ENCODE measurements around the gene AFP.

Gene AFP

DNA sequence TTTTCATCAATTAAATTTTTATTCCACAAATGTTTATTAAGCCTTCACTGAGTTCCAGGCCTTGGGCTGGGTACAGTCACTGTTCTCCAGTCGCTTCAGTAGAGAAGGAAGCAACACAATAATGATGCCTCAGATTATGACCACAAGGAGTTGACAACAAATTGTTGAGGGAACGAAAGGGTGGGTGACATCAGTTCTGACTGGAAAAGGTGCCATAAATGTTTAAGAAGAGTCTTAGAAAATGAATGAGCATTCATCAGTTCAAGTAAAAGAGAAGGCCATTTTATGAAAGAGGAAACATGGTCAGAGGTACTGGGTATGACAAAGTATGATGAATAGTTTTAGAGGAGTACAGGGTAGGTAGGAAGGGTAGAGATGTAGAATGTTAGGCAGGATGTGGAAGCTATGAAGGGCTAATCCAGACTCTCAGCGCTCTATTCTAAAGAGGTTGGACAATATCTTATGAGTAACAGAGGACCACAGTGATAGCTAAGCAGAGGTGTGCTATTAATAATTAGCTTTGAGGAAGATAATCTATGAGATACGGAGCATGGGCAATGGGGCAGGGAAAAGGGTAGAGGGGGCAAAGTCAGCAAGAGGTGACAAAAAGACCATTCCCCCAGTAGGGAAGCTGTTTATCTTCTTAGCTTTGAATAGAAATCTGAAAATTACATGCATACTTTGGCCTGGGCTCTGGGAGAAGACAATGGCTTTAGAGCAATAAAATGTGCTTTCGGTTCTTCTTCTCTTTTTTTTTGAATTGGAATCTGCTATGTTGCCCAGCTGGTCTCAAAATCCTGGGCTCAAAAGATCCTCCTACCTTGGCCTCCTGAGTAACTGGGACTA is 20.4 kb downstream of the AFP start:
- TF ChIP-seq, protein P1, sequence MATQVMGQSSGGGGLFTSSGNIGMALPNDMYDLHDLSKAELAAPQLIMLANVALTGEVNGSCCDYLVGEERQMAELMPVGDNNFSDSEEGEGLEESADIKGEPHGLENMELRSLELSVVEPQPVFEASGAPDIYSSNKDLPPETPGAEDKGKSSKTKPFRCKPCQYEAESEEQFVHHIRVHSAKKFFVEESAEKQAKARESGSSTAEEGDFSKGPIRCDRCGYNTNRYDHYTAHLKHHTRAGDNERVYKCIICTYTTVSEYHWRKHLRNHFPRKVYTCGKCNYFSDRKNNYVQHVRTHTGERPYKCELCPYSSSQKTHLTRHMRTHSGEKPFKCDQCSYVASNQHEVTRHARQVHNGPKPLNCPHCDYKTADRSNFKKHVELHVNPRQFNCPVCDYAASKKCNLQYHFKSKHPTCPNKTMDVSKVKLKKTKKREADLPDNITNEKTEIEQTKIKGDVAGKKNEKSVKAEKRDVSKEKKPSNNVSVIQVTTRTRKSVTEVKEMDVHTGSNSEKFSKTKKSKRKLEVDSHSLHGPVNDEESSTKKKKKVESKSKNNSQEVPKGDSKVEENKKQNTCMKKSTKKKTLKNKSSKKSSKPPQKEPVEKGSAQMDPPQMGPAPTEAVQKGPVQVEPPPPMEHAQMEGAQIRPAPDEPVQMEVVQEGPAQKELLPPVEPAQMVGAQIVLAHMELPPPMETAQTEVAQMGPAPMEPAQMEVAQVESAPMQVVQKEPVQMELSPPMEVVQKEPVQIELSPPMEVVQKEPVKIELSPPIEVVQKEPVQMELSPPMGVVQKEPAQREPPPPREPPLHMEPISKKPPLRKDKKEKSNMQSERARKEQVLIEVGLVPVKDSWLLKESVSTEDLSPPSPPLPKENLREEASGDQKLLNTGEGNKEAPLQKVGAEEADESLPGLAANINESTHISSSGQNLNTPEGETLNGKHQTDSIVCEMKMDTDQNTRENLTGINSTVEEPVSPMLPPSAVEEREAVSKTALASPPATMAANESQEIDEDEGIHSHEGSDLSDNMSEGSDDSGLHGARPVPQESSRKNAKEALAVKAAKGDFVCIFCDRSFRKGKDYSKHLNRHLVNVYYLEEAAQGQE (IDR thresholded peaks at IDR 0.05; ENCODE audit: insufficient read depth in 1 of 2, low read depth in 2 of 2, low read length in 2 of 2), result no peak
- TF ChIP-seq FOXP2 (optimal IDR thresholded peaks at IDR 0.05; ENCODE audit: borderline replicate concordance, extremely low read depth, extremely low read length, insufficient read depth) (no peak), SIN3A (IDR thresholded peaks at IDR 0.05; ENCODE audit: borderline replicate concordance, insufficient read depth, low read length) (no peak), POLR2AphosphoS5 (IDR thresholded peaks at IDR 0.05; ENCODE audit: low read depth, low read length) (no peak), TAF1 (IDR thresholded peaks at IDR 0.05; ENCODE audit: borderline replicate concordance, insufficient read depth, low read length) (no peak)

DNA sequence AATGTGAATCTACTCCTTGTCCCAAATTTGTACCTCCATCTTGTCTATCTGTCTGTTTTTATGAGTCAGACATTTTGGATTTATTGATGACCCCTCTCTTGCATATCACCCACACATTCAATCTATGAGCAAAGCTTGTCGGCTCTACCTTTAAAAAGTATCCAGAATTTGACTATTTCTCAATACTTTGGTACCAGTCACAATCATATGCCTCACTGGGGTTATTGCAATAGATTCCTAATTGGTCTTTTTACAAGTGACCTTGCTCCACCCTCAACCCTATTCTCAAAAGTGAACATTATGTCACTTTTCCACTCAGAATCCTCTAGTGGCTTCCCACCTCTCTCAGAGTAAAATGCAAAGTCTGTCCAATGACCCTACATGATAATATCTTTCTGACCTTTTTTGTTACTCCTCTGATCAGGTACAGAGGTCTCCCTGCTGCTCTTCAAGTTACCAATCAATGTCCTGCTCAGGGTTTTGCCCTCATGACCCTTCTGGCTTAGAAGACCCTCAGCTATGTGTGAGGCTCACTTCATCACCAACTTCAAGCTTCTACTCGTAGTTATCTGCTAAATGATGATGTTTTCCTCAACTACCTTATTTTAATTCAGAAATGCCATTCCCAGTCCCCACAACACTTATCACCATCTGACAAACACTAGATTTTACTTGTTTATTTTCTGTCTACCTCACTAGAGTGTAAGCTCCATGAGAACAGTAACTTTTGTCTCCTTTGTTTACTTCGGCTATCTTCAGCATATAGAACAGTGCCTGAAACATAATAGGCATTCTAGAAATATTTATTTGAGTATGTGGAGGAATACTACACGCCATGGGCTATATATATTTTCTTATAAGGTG is 22.4 kb downstream of the AFP start:
- TF ChIP-seq FOXP2 (optimal IDR thresholded peaks at IDR 0.05; ENCODE audit: borderline replicate concordance, extremely low read depth, extremely low read length, insufficient read depth) (no peak), TAF1 (IDR thresholded peaks at IDR 0.05; ENCODE audit: borderline replicate concordance, insufficient read depth, low read length) (no peak), POLR2AphosphoS5 (IDR thresholded peaks at IDR 0.05; ENCODE audit: low read depth, low read length) (no peak), SIN3A (IDR thresholded peaks at IDR 0.05; ENCODE audit: borderline replicate concordance, insufficient read depth, low read length) (no peak)
- TF ChIP-seq, protein P1 (IDR thresholded peaks at IDR 0.05; ENCODE audit: insufficient read depth in 1 of 2, low read depth in 2 of 2, low read length in 2 of 2), result no peak

DNA sequence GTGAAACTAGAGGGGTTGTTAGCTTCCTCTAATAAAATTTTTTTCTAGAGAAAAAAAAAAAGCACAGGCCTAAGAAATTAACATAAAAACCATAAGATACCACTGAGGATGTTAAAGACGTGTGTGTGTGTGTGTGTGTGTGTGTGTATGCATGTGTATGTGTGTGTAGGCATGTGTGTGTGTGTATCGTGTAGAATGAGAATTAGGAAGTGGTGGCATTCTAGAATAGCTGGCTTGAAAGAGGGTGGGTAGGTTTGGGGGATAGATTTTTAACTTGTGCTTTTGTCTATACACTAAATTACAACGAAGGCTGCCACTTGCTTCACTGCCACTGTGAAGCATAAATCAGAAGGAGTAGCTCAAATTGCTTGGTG is 23.0 kb downstream of the AFP start:
- TF ChIP-seq POLR2AphosphoS5 (IDR thresholded peaks at IDR 0.05; ENCODE audit: low read depth, low read length) (no peak), TAF1 (IDR thresholded peaks at IDR 0.05; ENCODE audit: borderline replicate concordance, insufficient read depth, low read length) (no peak), FOXP2 (optimal IDR thresholded peaks at IDR 0.05; ENCODE audit: borderline replicate concordance, extremely low read depth, extremely low read length, insufficient read depth) (no peak), SIN3A (IDR thresholded peaks at IDR 0.05; ENCODE audit: borderline replicate concordance, insufficient read depth, low read length) (no peak)
- TF ChIP-seq, protein P1 (IDR thresholded peaks at IDR 0.05; ENCODE audit: insufficient read depth in 1 of 2, low read depth in 2 of 2, low read length in 2 of 2), result no peak

DNA sequence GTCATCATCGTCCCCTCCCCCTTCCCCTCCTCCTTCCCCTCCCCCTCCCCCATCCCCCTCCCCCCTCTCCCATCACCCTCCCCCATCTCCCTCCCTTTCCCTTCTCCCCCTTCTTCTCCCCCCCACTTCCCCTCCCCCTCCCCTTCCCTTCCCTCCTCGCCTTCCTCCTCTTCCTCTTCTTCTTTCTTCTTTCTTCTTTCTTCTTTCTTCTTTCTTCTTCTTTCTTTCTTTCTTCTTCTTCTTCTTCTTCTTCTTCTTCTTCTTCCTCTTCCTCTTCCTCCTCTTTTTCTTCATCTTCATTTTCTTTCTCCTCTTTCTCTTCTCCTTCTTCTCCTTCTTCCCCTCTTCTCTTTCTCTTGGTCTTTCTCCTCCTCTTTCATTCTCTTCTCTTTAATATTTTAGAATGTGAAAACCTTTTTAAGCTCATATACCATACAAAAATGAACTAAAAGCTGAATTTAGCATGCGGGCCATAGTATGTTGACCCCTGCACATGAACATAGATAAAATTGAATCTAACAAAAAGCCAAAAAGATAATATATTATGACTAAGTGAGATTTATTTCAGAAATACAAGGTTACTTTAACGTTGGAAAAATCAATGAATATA is 25.0 kb downstream of the AFP start:
- TF ChIP-seq POLR2AphosphoS5 (IDR thresholded peaks at IDR 0.05; ENCODE audit: low read depth, low read length) (no peak), FOXP2 (optimal IDR thresholded peaks at IDR 0.05; ENCODE audit: borderline replicate concordance, extremely low read depth, extremely low read length, insufficient read depth) (no peak), SIN3A (IDR thresholded peaks at IDR 0.05; ENCODE audit: borderline replicate concordance, insufficient read depth, low read length) (no peak), TAF1 (IDR thresholded peaks at IDR 0.05; ENCODE audit: borderline replicate concordance, insufficient read depth, low read length) (no peak)
- TF ChIP-seq, protein P1 (IDR thresholded peaks at IDR 0.05; ENCODE audit: insufficient read depth in 1 of 2, low read depth in 2 of 2, low read length in 2 of 2), result no peak
